ENCODE data around the gene WDFY4.

DNA sequence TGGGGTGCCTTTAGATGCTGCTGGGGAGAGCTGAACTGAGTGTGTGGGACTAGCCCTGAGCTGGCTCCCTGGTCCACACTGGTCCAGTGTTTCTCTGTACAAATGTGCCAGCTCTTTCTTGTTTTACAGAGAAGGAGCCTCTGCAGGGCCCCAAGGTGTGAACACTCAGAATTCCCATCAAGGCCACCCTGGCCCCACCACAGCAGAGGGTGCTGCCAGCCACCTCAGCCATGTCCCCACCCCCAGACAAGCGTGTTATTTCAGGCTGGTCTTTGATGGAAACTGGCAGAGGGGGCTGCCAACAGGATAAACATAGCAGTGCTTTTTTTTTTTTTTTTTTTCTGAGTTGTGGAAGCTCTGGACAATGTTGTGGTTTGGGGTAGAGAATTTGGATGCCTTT is 323.4 kb downstream of the WDFY4 start:
- no peak for TF ChIP-seq FOXM1 (IDR thresholded peaks at IDR 0.05; ENCODE audit: borderline replicate concordance)
- no peak for TF ChIP-seq BHLHE40 (IDR thresholded peaks at IDR 0.05; ENCODE audit: borderline replicate concordance)
- no peak for TF ChIP-seq HDGF (IDR thresholded peaks at IDR 0.05; ENCODE audit: borderline replicate concordance)

All from HEK293T (cell line).